Progenitor cell of endocrine pancreas (in vitro differentiated cells): Measurements from ENCODE around the gene DMRTA2. TPM values are rescaled to one million over a fixed set of nuclear protein-coding genes. Genes with fewer than 3 reads are reported as not detected.
A peak's percentile ranks its signal among the peaks of the same experiment; 100 is the strongest.

Experiments
- DNase-seq: peaks from one replicate; pipeline ENCODE4 v3.0.0; 2021; ENCODE audit warnings: low spot score; ENCODE audit not compliant: unreplicated experiment
- H3K27ac Mint-ChIP-seq: 2 replicates; pipeline ENCODE4 v1.8.0; 2021; ENCODE audit warnings: mild to moderate bottlenecking, moderate library complexity, mixed read lengths
- H3K27me3 Mint-ChIP-seq: 2 replicates; pipeline ENCODE4 v1.8.0; 2021; ENCODE audit warnings: mixed read lengths
- H3K36me3 Mint-ChIP-seq: 2 replicates; pipeline ENCODE4 v1.8.0; 2022; ENCODE audit warnings: mixed read lengths; ENCODE audit not compliant: insufficient read depth
- H3K4me1 Mint-ChIP-seq: 2 replicates; pipeline ENCODE4 v1.8.0; 2021; ENCODE audit warnings: low read depth, mixed read lengths
- H3K4me3 Mint-ChIP-seq: 2 replicates; pipeline ENCODE4 v1.8.0; 2021; ENCODE audit warnings: low read depth, mild to moderate bottlenecking, moderate library complexity, mixed read lengths
- H3K9me3 Mint-ChIP-seq: 2 replicates; pipeline ENCODE4 v1.8.0; 2021; ENCODE audit warnings: low read depth, mixed read lengths
- total RNA-seq: library from RNA; stranded (reverse); gene quantifications from 2 replicates; pipeline ENCODE4 v1.2.1, GENCODE V29; 2021
- TF ChIP-seq, protein P1 (sequence below): fragments of 200-600 bp; sonication (generic); IDR thresholded peaks from one replicate; pipeline ENCODE4 v1.5.0; 2021; ENCODE audit warnings: antibody characterized with exemption, mild to moderate bottlenecking; ENCODE audit not compliant: unreplicated experiment

The DMRTA2 gene
- total RNA-seq, 1 donor from 2014 or later: not detected

- no peaks in the 10 kb centered on the region for H3K36me3 Mint-ChIP-seq
- no peak overlapping the region for H3K27ac Mint-ChIP-seq
- no peak for DNase-seq
- H3K9me3 Mint-ChIP-seq: no peaks in the 10 kb centered on the region
- H3K4me1 Mint-ChIP-seq: peaks cover 1% of the 10 kb centered on the region
- TF ChIP-seq, protein P1, sequence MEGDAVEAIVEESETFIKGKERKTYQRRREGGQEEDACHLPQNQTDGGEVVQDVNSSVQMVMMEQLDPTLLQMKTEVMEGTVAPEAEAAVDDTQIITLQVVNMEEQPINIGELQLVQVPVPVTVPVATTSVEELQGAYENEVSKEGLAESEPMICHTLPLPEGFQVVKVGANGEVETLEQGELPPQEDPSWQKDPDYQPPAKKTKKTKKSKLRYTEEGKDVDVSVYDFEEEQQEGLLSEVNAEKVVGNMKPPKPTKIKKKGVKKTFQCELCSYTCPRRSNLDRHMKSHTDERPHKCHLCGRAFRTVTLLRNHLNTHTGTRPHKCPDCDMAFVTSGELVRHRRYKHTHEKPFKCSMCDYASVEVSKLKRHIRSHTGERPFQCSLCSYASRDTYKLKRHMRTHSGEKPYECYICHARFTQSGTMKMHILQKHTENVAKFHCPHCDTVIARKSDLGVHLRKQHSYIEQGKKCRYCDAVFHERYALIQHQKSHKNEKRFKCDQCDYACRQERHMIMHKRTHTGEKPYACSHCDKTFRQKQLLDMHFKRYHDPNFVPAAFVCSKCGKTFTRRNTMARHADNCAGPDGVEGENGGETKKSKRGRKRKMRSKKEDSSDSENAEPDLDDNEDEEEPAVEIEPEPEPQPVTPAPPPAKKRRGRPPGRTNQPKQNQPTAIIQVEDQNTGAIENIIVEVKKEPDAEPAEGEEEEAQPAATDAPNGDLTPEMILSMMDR: peak; percentile 32
- no peak overlapping the region for H3K4me3 Mint-ChIP-seq
- H3K27me3 Mint-ChIP-seq: peaks cover 37% of the 10 kb centered on the region
These were observed 53.4 kb downstream of the DMRTA2 start for GRCh38 chr1:50369830-50370229.

GRCh38 chr1:50369008-50369634 is 54.1 kb downstream of the DMRTA2 start:
- H3K9me3 Mint-ChIP-seq: no peaks in the 10 kb centered on the region
- TF ChIP-seq, protein P1: no peak
- H3K27ac Mint-ChIP-seq: no peak overlapping the region
- H3K36me3 Mint-ChIP-seq: no peaks in the 10 kb centered on the region
- no peak for DNase-seq
- no peak overlapping the region for H3K4me3 Mint-ChIP-seq
- H3K4me1 Mint-ChIP-seq: peaks cover 1% of the 10 kb centered on the region
- H3K27me3 Mint-ChIP-seq: peaks cover 44% of the 10 kb centered on the region

DNA sequence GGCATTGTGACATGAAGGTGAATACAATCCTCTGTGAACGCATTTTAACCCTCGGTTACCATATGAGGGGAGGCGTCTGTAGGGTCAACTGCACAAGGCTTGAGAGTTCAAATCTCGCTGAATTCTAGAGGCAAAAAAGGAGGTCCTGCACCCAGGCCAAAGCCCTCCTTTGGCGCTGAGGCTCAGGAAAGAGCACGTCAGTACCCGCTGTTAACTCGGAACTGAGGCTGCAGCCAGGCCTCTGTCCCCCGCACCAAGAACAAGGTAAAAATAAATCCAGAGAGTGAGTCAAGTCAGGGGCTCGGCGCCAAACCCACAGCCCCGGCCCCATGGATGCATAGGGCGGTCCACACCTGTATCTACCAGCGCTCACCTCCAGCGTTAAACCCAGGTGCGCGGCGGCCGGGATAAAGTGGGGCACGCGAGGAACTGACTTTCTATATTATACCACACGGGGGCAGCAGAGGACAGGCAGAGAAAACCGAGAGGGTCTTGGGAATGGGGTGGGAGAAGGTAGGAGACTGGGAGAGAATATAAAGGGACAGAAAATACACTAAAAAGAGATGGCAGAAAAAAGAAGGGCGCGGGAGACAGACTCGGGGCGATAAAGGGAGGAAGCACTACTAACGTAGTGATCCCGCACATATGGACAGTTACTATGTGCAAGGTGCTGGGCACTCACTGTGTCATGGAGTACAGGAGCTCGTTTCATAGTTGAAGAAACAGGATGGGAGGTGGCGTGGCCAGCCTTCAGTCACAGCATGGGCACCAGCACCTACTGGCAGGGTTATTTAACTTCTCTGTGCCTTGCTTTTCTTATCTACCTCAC is 54.9 kb downstream of the DMRTA2 start:
- H3K36me3 Mint-ChIP-seq: no peaks in the 10 kb centered on the region
- H3K4me1 Mint-ChIP-seq: peaks cover 1% of the 10 kb centered on the region
- no peak overlapping the region for H3K4me3 Mint-ChIP-seq
- TF ChIP-seq, protein P1: peak; percentile 83
- H3K9me3 Mint-ChIP-seq: no peaks in the 10 kb centered on the region
- DNase-seq: peak; percentile 60
- peaks cover 52% of the 10 kb centered on the region for H3K27me3 Mint-ChIP-seq
- H3K27ac Mint-ChIP-seq: no peak overlapping the region
